GM12878 (cell line): ENCODE measurements around the gene AIFM1. TPM values are rescaled to one million over a fixed set of nuclear protein-coding genes. Genes with fewer than 3 reads are reported as not detected.
A peak's percentile ranks its signal among the peaks of the same experiment; 100 is the strongest.

ENCODE experiments used
- ATAC-seq: fragments of 200-7000 bp; cut with Tn5 transposase; 3 replicates; pipeline ENCODE4 v1.9.1; 2020; ENCODE audit warnings: mild to moderate bottlenecking, moderate library complexity
- BruUV-seq: library from RNA; stranded (reverse); fragments of 400-500 nt; replicated peaks from 2 replicates; lab custom pipeline; 2021; lab: Mats Ljungman, UMichigan
- CTCF ChIA-PET: fragments of 300-600 bp; sonication (Branson Sonifier 250); formaldehyde crosslinking; extraction: SDS; loops from one replicate; lab custom pipeline; 2021; ENCODE audit warnings: inconsistent platforms; lab: Yijun Ruan, JAX
- POLR2A ChIA-PET: fragments of 350-600 bp; formaldehyde crosslinking; extraction: SDS; loops from one replicate; lab custom pipeline; 2021; ENCODE audit warnings: inconsistent platforms; lab: Charles Lee
- RAD21 ChIA-PET: fragments of 300-600 bp; sonication (Branson Sonifier 250); formaldehyde crosslinking; loops from one replicate; lab custom pipeline; 2023; ENCODE audit warnings: antibody characterized with exemption; ENCODE audit not compliant: unreplicated experiment; lab: Charles Lee
- SMC1A ChIA-PET: fragments of 300-600 bp; sonication (Branson Sonifier 250); formaldehyde crosslinking; loops from one replicate; lab custom pipeline; 2023; ENCODE audit not compliant: unreplicated experiment, uncharacterized antibody; lab: Charles Lee
- DNase-seq: peaks from one replicate; pipeline ENCODE4 v3.0.0-alpha.2; 2011; ENCODE audit warnings: low read depth, low spot score
- FAIRE-seq: peaks from 3 replicates; lab custom pipeline; 2011; peaks lifted over from hg19 to GRCh38; lab: Jason Lieb, UNC
- H2AFZ ChIP-seq: 2 replicates; pipeline ENCODE4 v1.6.0; 2011; ENCODE audit warnings: low read depth, low read length, control low read depth; ENCODE audit not compliant: control insufficient read depth
- H3K27ac ChIP-seq: 2 replicates; pipeline ENCODE4 v1.5.1; 2011; ENCODE audit warnings: control low read depth; ENCODE audit not compliant: control insufficient read depth, insufficient read depth
- H3K27me3 ChIP-seq, 2 experiments: replicated peaks in 1 of 2; 2 replicates each; pipeline versions ENCODE4 v1.6.0 to v1.6.1; 2011; ENCODE audit warnings: low read length in 1 of 2; ENCODE audit not compliant: control insufficient read depth in 2 of 2, insufficient read depth in 2 of 2
- H3K36me3 ChIP-seq, 2 experiments: 2 replicates each; pipeline ENCODE4 v1.5.1; 2011; ENCODE audit warnings: low read length in 1 of 2; ENCODE audit not compliant: control insufficient read depth in 2 of 2, insufficient read depth in 2 of 2
- H3K4me1 ChIP-seq: 2 replicates; pipeline ENCODE4 v1.6.1; 2011; ENCODE audit warnings: mild to moderate bottlenecking, low read length, moderate library complexity, mixed read lengths; ENCODE audit not compliant: control insufficient read depth, insufficient read depth
- H3K4me2 ChIP-seq: 2 replicates; pipeline ENCODE4 v1.6.0; 2011; ENCODE audit warnings: control low read depth; ENCODE audit not compliant: control insufficient read depth, insufficient read depth
- H3K4me3 ChIP-seq: fragments of 200-600 bp; sonication (generic); 2 replicates; pipeline ENCODE4 v1.5.1; 2016
- H3K79me2 ChIP-seq: 2 replicates; pipeline ENCODE4 v1.6.0; 2011; ENCODE audit warnings: low read length; ENCODE audit not compliant: control insufficient read depth, insufficient read depth
- H3K9ac ChIP-seq: 2 replicates; pipeline ENCODE4 v1.8.0; 2011; ENCODE audit warnings: low read length, control low read depth, mixed read lengths; ENCODE audit not compliant: control insufficient read depth, insufficient read depth
- H3K9me3 ChIP-seq: replicated peaks from 3 replicates; pipeline ENCODE4 v1.5.1; 2011; ENCODE audit warnings: mild to moderate bottlenecking, low read length; ENCODE audit not compliant: control insufficient read depth, insufficient read depth
- H4K20me1 ChIP-seq: 2 replicates; pipeline ENCODE4 v1.6.0; 2011; ENCODE audit not compliant: control insufficient read depth, insufficient read depth
- BCL11A ChIP-seq: IDR thresholded peaks from 2 replicates; pipeline ENCODE4 v1.6.1; 2011; ENCODE audit warnings: low read depth, low read length
- CTCF ChIP-seq, 3 experiments: IDR thresholded peaks in 2 of 3; conservative IDR thresholded peaks in 1 of 3; 2 replicates each; pipeline ENCODE4 v1.5.1; 2011; ENCODE audit warnings: low read depth in 3 of 3, low read length in 3 of 3, mild to moderate bottlenecking in 3 of 3, control low read depth in 2 of 3, moderate library complexity in 2 of 3, inconsistent platforms in 1 of 3, mixed read lengths in 1 of 3; ENCODE audit not compliant: control insufficient read depth in 2 of 3, insufficient read depth in 1 of 3; ENCODE audit errors: extremely low read depth in 1 of 3
- FOXM1 ChIP-seq: IDR thresholded peaks from 2 replicates; pipeline ENCODE4 v1.6.1; 2012; ENCODE audit warnings: low read depth, mild to moderate bottlenecking, inconsistent platforms, low read length, moderate library complexity
- MXI1 ChIP-seq: fragments of 150-350 bp; IDR thresholded peaks from 2 replicates; pipeline ENCODE4 v1.6.1; 2011; ENCODE audit warnings: low read depth, mild to moderate bottlenecking, inconsistent platforms, low read length, improper control_type of control experiment
- SPI1 ChIP-seq: IDR thresholded peaks from 2 replicates; pipeline ENCODE4 v1.6.1; 2011; ENCODE audit warnings: low read depth, mild to moderate bottlenecking, low read length, moderate library complexity, borderline replicate concordance; ENCODE audit not compliant: insufficient read depth
- SUPT20H ChIP-seq: IDR thresholded peaks from 2 replicates; pipeline ENCODE4 v1.6.1; 2011; ENCODE audit warnings: low read depth, mild to moderate bottlenecking, low read length, moderate library complexity, borderline replicate concordance; ENCODE audit not compliant: control insufficient read depth
- SUZ12 ChIP-seq: fragments of 200-600 bp; sonication (generic); IDR thresholded peaks from one replicate; pipeline ENCODE4 v1.6.1; 2018; ENCODE audit warnings: antibody characterized with exemption, mild to moderate bottlenecking; ENCODE audit not compliant: unreplicated experiment
- WGBS: methylation state at CpG from one replicate; pipeline ENCODE4 v1.1.6; 2016; ENCODE audit warnings: low lambda C conversion rate; ENCODE audit not compliant: insufficient replicate concordance, insufficient coverage; ENCODE audit errors: missing lambda C conversion rate; 5-methylcytosine and 5-hydroxymethylcytosine counted together
- in situ Hi-C: fragments of 300-500 bp; cut with MboI; formaldehyde crosslinking; loops from 9 replicates; pipeline ENCODE4 v1.14.3; 2018; ENCODE audit warnings: mixed read lengths
- intact Hi-C: fragments of 100-400 bp; cut with micrococcal nuclease; formaldehyde crosslinking; loops from one replicate; pipeline ENCODE4 v1.14.2; 2022; ENCODE audit not compliant: unreplicated experiment
- polyA plus RNA-seq, 11 experiments: library from polyadenylated mRNA; depleted of rRNA in 4 of 11; unstranded in 6 of 11; stranded (reverse) in 5 of 11; fragments of >200 nt; fragmentation: Nextera tagmentation in 4 of 11; fragmentation: Illumina TruSeq in 1 of 11; extraction: Ambion mirVana in 4 of 11; extraction: Trizol in 1 of 11; gene quantifications; 1 replicate in 1 of 11; 2 replicates in 10 of 11; pipeline versions ENCODE4 v1.2.1 to v1.2.3, GENCODE V29; 2011 to 2016; ENCODE audit warnings: inconsistent platforms in 2 of 11, missing spikeins in 2 of 11, low read depth in 1 of 11
- total RNA-seq, 4 experiments: library from RNA; depleted of rRNA in 3 of 4; stranded (reverse); fragments of >200 nt in 3 of 4; fragmentation: Illumina TruSeq in 1 of 4; extraction: Trizol in 1 of 4; gene quantifications; 2 replicates each; pipeline versions ENCODE4 v1.2.1 to v1.2.3, GENCODE V29; 2013 to 2021

AIFM1 gene
- total and polyA plus RNA-seq, 10 of the 15 experiments (the other 5 are each of a cell fraction or from before 2014, with no cell fraction given) = 44.2 to 121 (median 80.0) TPM

GRCh38 chrX:130172127-130172845 lies 6.6 kb upstream of the AIFM1 start:
- Histone ChIP-seq H3K4me1 (peaks cover 17% of the 10 kb centered on the region), H3K4me3 (peak overlapping the region; percentile 80), H3K79me2 (peaks cover 50% of the 10 kb centered on the region), H3K9me3 (no peaks in the 10 kb centered on the region), H4K20me1 (no peaks in the 10 kb centered on the region), H3K27ac (peak overlapping the region; percentile 84), H3K36me3 (no peaks in the 10 kb centered on the region), H2AFZ (peak overlapping the region; percentile 2; the same call in 1 of the 2 replicates), H3K9ac (peak overlapping the region; percentile 75), H3K27me3 (no peaks in the 10 kb centered on the region), H3K4me2 (peak overlapping the region; percentile 31)
- DNase-seq (no peak), ATAC-seq (no peak), FAIRE-seq (no peak)
- TF ChIP-seq SUPT20H = no peak
- TF ChIP-seq BCL11A = no peak
- no peak for TF ChIP-seq FOXM1
- 0 out of 2 replicates have a peak, but pooled peaks have one; percentile 4 for TF ChIP-seq MXI1
- no peak for TF ChIP-seq SPI1
- no peak for TF ChIP-seq SUZ12
- 0 out of 6 replicates have a peak, but pooled peaks of 1 of the 3 experiments have one; percentile 1 for TF ChIP-seq CTCF (IDR thresholded peaks at IDR 0.05 in 2 of 3, conservative IDR thresholded peaks at IDR 0.05 in 1 of 3; ENCODE audit: control insufficient read depth in 2 of 3, extremely low read depth in 1 of 3, insufficient read depth in 1 of 3, low read depth in 3 of 3, low read length in 3 of 3)
- RAD21 ChIA-PET = interaction anchor here (0.8 to 3.0 kb wide), 4 partner anchors 17 to 242 kb away, joined by 3 to 13 read pairs (median 3); no protein-coding TSS in a partner anchor
- SMC1A ChIA-PET = interaction anchor here (2.1 to 3.1 kb wide), 2 partner anchors 87 to 88 kb away, joined by 8 to 13 read pairs; no protein-coding TSS in a partner anchor
- WGBS = 42% methylated on average over 32 of the region's 34 CpGs
- CTCF ChIA-PET = interaction anchor here (0.7 to 5.7 kb wide), 5 partner anchors 20 to 241 kb away, joined by 3 to 30 read pairs (median 6); no protein-coding TSS in a partner anchor
- BruUV-seq = no TSS peak
- in situ Hi-C loops (loop anchor here (10.0 kb wide), 1 partner anchor 87 kb away; no protein-coding TSS in a partner anchor), intact Hi-C loops (loop anchor here (5.0 to 10.0 kb wide), 4 partner anchors 50 to 397 kb away; partner anchors contain the start of gene SASH3)
- POLR2A ChIA-PET = interaction anchor here (1.0 to 4.2 kb wide), 4 partner anchors 10 to 87 kb away, joined by 3 to 28 read pairs (median 4); no protein-coding TSS in a partner anchor
